GM12878 (cell line): ENCODE measurements around the gene BLACAT1. TPM values are rescaled to one million over a fixed set of nuclear protein-coding genes. Genes with fewer than 3 reads are reported as not detected.

ENCODE experiments used
- ATAC-seq: fragments of 200-7000 bp; cut with Tn5 transposase; 3 replicates; pipeline ENCODE4 v1.9.1; 2020; ENCODE audit warnings: mild to moderate bottlenecking, moderate library complexity
- BruUV-seq: library from RNA; stranded (reverse); fragments of 400-500 nt; replicated peaks from 2 replicates; lab custom pipeline; 2021; lab: Mats Ljungman, UMichigan
- CTCF ChIA-PET: fragments of 300-600 bp; sonication (Branson Sonifier 250); formaldehyde crosslinking; extraction: SDS; loops from one replicate; lab custom pipeline; 2021; ENCODE audit warnings: inconsistent platforms; lab: Yijun Ruan, JAX
- POLR2A ChIA-PET: fragments of 350-600 bp; formaldehyde crosslinking; extraction: SDS; loops from one replicate; lab custom pipeline; 2021; ENCODE audit warnings: inconsistent platforms; lab: Charles Lee
- RAD21 ChIA-PET: fragments of 300-600 bp; sonication (Branson Sonifier 250); formaldehyde crosslinking; loops from one replicate; lab custom pipeline; 2023; ENCODE audit warnings: antibody characterized with exemption; ENCODE audit not compliant: unreplicated experiment; lab: Charles Lee
- SMC1A ChIA-PET: fragments of 300-600 bp; sonication (Branson Sonifier 250); formaldehyde crosslinking; loops from one replicate; lab custom pipeline; 2023; ENCODE audit not compliant: unreplicated experiment, uncharacterized antibody; lab: Charles Lee
- DNase-seq: peaks from one replicate; pipeline ENCODE4 v3.0.0-alpha.2; 2011; ENCODE audit warnings: low read depth, low spot score
- FAIRE-seq: peaks from 3 replicates; lab custom pipeline; 2011; peaks lifted over from hg19 to GRCh38; lab: Jason Lieb, UNC
- H2AFZ ChIP-seq: 2 replicates; pipeline ENCODE4 v1.6.0; 2011; ENCODE audit warnings: low read depth, low read length, control low read depth; ENCODE audit not compliant: control insufficient read depth
- H3K27ac ChIP-seq: 2 replicates; pipeline ENCODE4 v1.5.1; 2011; ENCODE audit warnings: control low read depth; ENCODE audit not compliant: control insufficient read depth, insufficient read depth
- H3K27me3 ChIP-seq, 2 experiments: replicated peaks in 1 of 2; 2 replicates each; pipeline versions ENCODE4 v1.6.0 to v1.6.1; 2011; ENCODE audit warnings: low read length in 1 of 2; ENCODE audit not compliant: control insufficient read depth in 2 of 2, insufficient read depth in 2 of 2
- H3K36me3 ChIP-seq, 2 experiments: 2 replicates each; pipeline ENCODE4 v1.5.1; 2011; ENCODE audit warnings: low read length in 1 of 2; ENCODE audit not compliant: control insufficient read depth in 2 of 2, insufficient read depth in 2 of 2
- H3K4me1 ChIP-seq: 2 replicates; pipeline ENCODE4 v1.6.1; 2011; ENCODE audit warnings: mild to moderate bottlenecking, low read length, moderate library complexity, mixed read lengths; ENCODE audit not compliant: control insufficient read depth, insufficient read depth
- H3K4me2 ChIP-seq: 2 replicates; pipeline ENCODE4 v1.6.0; 2011; ENCODE audit warnings: control low read depth; ENCODE audit not compliant: control insufficient read depth, insufficient read depth
- H3K4me3 ChIP-seq: fragments of 200-600 bp; sonication (generic); 2 replicates; pipeline ENCODE4 v1.5.1; 2016
- H3K79me2 ChIP-seq: 2 replicates; pipeline ENCODE4 v1.6.0; 2011; ENCODE audit warnings: low read length; ENCODE audit not compliant: control insufficient read depth, insufficient read depth
- H3K9ac ChIP-seq: 2 replicates; pipeline ENCODE4 v1.8.0; 2011; ENCODE audit warnings: low read length, control low read depth, mixed read lengths; ENCODE audit not compliant: control insufficient read depth, insufficient read depth
- H3K9me3 ChIP-seq: replicated peaks from 3 replicates; pipeline ENCODE4 v1.5.1; 2011; ENCODE audit warnings: mild to moderate bottlenecking, low read length; ENCODE audit not compliant: control insufficient read depth, insufficient read depth
- H4K20me1 ChIP-seq: 2 replicates; pipeline ENCODE4 v1.6.0; 2011; ENCODE audit not compliant: control insufficient read depth, insufficient read depth
- EED ChIP-seq: sonication (generic); IDR thresholded peaks from 2 replicates; pipeline ENCODE4 v1.6.1; 2016; ENCODE audit warnings: antibody characterized with exemption, low read depth
- PKNOX1 ChIP-seq: fragments of 450-650 bp; IDR thresholded peaks from 2 replicates; pipeline ENCODE4 v1.6.1; 2016; ENCODE audit warnings: mild to moderate bottlenecking
- WGBS: methylation state at CpG from one replicate; pipeline ENCODE4 v1.1.6; 2016; ENCODE audit warnings: low lambda C conversion rate; ENCODE audit not compliant: insufficient replicate concordance, insufficient coverage; ENCODE audit errors: missing lambda C conversion rate; 5-methylcytosine and 5-hydroxymethylcytosine counted together
- in situ Hi-C: fragments of 300-500 bp; cut with MboI; formaldehyde crosslinking; loops from 9 replicates; pipeline ENCODE4 v1.14.3; 2018; ENCODE audit warnings: mixed read lengths
- intact Hi-C: fragments of 100-400 bp; cut with micrococcal nuclease; formaldehyde crosslinking; loops from one replicate; pipeline ENCODE4 v1.14.2; 2022; ENCODE audit not compliant: unreplicated experiment
- polyA plus RNA-seq, 11 experiments: library from polyadenylated mRNA; depleted of rRNA in 4 of 11; unstranded in 6 of 11; stranded (reverse) in 5 of 11; fragments of >200 nt; fragmentation: Nextera tagmentation in 4 of 11; fragmentation: Illumina TruSeq in 1 of 11; extraction: Ambion mirVana in 4 of 11; extraction: Trizol in 1 of 11; gene quantifications; 1 replicate in 1 of 11; 2 replicates in 10 of 11; pipeline versions ENCODE4 v1.2.1 to v1.2.3, GENCODE V29; 2011 to 2016; ENCODE audit warnings: inconsistent platforms in 2 of 11, missing spikeins in 2 of 11, low read depth in 1 of 11
- total RNA-seq, 4 experiments: library from RNA; depleted of rRNA in 3 of 4; stranded (reverse); fragments of >200 nt in 3 of 4; fragmentation: Illumina TruSeq in 1 of 4; extraction: Trizol in 1 of 4; gene quantifications; 2 replicates each; pipeline versions ENCODE4 v1.2.1 to v1.2.3, GENCODE V29; 2013 to 2021

The BLACAT1 gene
- total and polyA plus RNA-seq, 10 of the 15 experiments (the other 5 are each of a cell fraction or from before 2014, with no cell fraction given) = 0.04 to 1.6 (median 0.15) TPM; not detected in 1

- peak overlapping the region; percentile 68 for H2AFZ ChIP-seq
- H3K4me3 ChIP-seq = peak overlapping the region; percentile 60; the same call in 1 of the 2 replicates
- in situ Hi-C loops = no loop called here
- peak; percentile 7; the same call in 1 of the 2 replicates for TF ChIP-seq EED
- no peak for TF ChIP-seq PKNOX1
- ATAC-seq (no peak), FAIRE-seq (no peak), DNase-seq (no peak)
- H3K4me2 ChIP-seq = peak overlapping the region; percentile 67
- H3K9me3 ChIP-seq = no peaks in the 10 kb centered on the region
- POLR2A ChIA-PET = interaction anchor here (0.6 to 1.9 kb wide), 6 partner anchors 8 to 321 kb away, joined by 3 to 10 read pairs (median 4); no protein-coding TSS in a partner anchor
- no peaks in the 10 kb centered on the region for H3K79me2 ChIP-seq
- H4K20me1 ChIP-seq = no peaks in the 10 kb centered on the region
- SMC1A ChIA-PET = interaction anchor here (0.8 to 5.0 kb wide), 10 partner anchors 10 to 167 kb away, joined by 3 to 35 read pairs (median 6); no protein-coding TSS in a partner anchor
- 17% methylated on average over 6 of the region's 6 CpGs for WGBS
- H3K36me3 ChIP-seq = no peaks in the 10 kb centered on the region
- CTCF ChIA-PET = interaction anchor here (0.6 to 5.6 kb wide), 14 partner anchors 8 to 168 kb away, joined by 3 to 55 read pairs (median 4); no protein-coding TSS in a partner anchor
- no peak overlapping the region for H3K9ac ChIP-seq
- intact Hi-C loops = loop anchor here (2.0 kb wide), 1 partner anchor 40 kb away; no protein-coding TSS in a partner anchor
- H3K27ac ChIP-seq = peak overlapping the region; percentile 59
- H3K4me1 ChIP-seq = peaks cover 20% of the 10 kb centered on the region
- no peaks in the 10 kb centered on the region; a peak in 1 of 4 replicates for H3K27me3 ChIP-seq
- RAD21 ChIA-PET = interaction anchor here (0.8 to 5.9 kb wide), 9 partner anchors 9 to 124 kb away, joined by 3 to 42 read pairs (median 7); no protein-coding TSS in a partner anchor
- BruUV-seq = no TSS peak
Measured at GRCh38 chr1:205441318-205441633, 14.6 kb downstream of the BLACAT1 start.
